ENCODE measurements around the gene STAMBP.
A peak's percentile ranks its signal among the peaks of the same experiment; 100 is the strongest.
"Not testable (repeated sequence)": the region's sequence is repeated elsewhere in the genome, so short reads cannot be mapped to it uniquely, and the experiment has no call there.

STAMBP gene

GRCh38 chr2:73852020-73852419 lies 23.3 kb downstream of the STAMBP start:
- no peaks in the 10 kb centered on the region for H3K9me3 Mint-ChIP-seq
- H3K27ac Mint-ChIP-seq = no peak overlapping the region
- ATAC-seq = no peak
- no peak overlapping the region for H3K4me3 Mint-ChIP-seq
- peaks cover 10% of the 10 kb centered on the region for H3K4me1 Mint-ChIP-seq
- no peaks in the 10 kb centered on the region for H3K27me3 Mint-ChIP-seq
- peaks cover 18% of the 10 kb centered on the region for H3K36me3 Mint-ChIP-seq

GRCh38 chr2:73855526-73855925 lies 26.8 kb downstream of the STAMBP start:
- peaks cover 9% of the 10 kb centered on the region for H3K36me3 Mint-ChIP-seq
- H3K4me3 Mint-ChIP-seq = no peak overlapping the region
- H3K9me3 Mint-ChIP-seq = no peaks in the 10 kb centered on the region
- no peaks in the 10 kb centered on the region for H3K27me3 Mint-ChIP-seq
- peaks cover 10% of the 10 kb centered on the region for H3K4me1 Mint-ChIP-seq
- no peak overlapping the region for H3K27ac Mint-ChIP-seq
- no peak for ATAC-seq

GRCh38 chr2:73856214-73856613 lies 27.5 kb downstream of the STAMBP start:
- no peak overlapping the region for H3K27ac Mint-ChIP-seq
- H3K4me3 Mint-ChIP-seq = no peak overlapping the region
- H3K9me3 Mint-ChIP-seq = no peaks in the 10 kb centered on the region
- peaks cover 14% of the 10 kb centered on the region for H3K36me3 Mint-ChIP-seq
- no peak for ATAC-seq
- peaks cover 10% of the 10 kb centered on the region for H3K4me1 Mint-ChIP-seq
- no peaks in the 10 kb centered on the region for H3K27me3 Mint-ChIP-seq

GRCh38 chr2:73859721-73860586 lies 31.2 kb downstream of the STAMBP start:
- no peak overlapping the region for H3K27ac Mint-ChIP-seq
- peaks cover 39% of the 10 kb centered on the region for H3K36me3 Mint-ChIP-seq
- no peak for ATAC-seq
- H3K4me3 Mint-ChIP-seq = no peak overlapping the region
- no peaks in the 10 kb centered on the region for H3K9me3 Mint-ChIP-seq
- H3K4me1 Mint-ChIP-seq = peaks cover 10% of the 10 kb centered on the region
- no peaks in the 10 kb centered on the region for H3K27me3 Mint-ChIP-seq

- Mint-ChIP-seq H3K27ac (no peak overlapping the region), H3K4me3 (no peak overlapping the region), H3K4me1 (no peaks in the 10 kb centered on the region), H3K27me3 (no peaks in the 10 kb centered on the region), H3K36me3 (peaks cover 58% of the 10 kb centered on the region), H3K9me3 (no peaks in the 10 kb centered on the region)
- ATAC-seq = no peak
Measured at GRCh38 chr2:73862987-73863386, 34.2 kb downstream of the STAMBP start.

- Mint-ChIP-seq H3K9me3 (no peaks in the 10 kb centered on the region), H3K27ac (no peak overlapping the region), H3K27me3 (no peaks in the 10 kb centered on the region), H3K4me3 (no peak overlapping the region), H3K36me3 (peaks cover 46% of the 10 kb centered on the region), H3K4me1 (no peaks in the 10 kb centered on the region)
- ATAC-seq = no peak
Measured at GRCh38 chr2:73868204-73868978, 39.6 kb downstream of the STAMBP start.

- Mint-ChIP-seq H3K36me3 (peaks cover 33% of the 10 kb centered on the region), H3K4me3 (no peak overlapping the region)
Measured at GRCh38 chr2:73870084-73870483, 41.3 kb downstream of the STAMBP start.

GRCh38 chr2:73877071-73877802 lies 48.5 kb downstream of the STAMBP start:
- no peaks in the 10 kb centered on the region for H3K4me1 Mint-ChIP-seq
- H3K36me3 Mint-ChIP-seq = peaks cover 7% of the 10 kb centered on the region
- H3K27ac Mint-ChIP-seq = no peak overlapping the region
- H3K9me3 Mint-ChIP-seq = no peaks in the 10 kb centered on the region
- ATAC-seq = peak; percentile 27
- no peak overlapping the region for H3K4me3 Mint-ChIP-seq
- peaks cover 1% of the 10 kb centered on the region for H3K27me3 Mint-ChIP-seq

More at GRCh38 chr2:73870084-73870483, 41.3 kb downstream of the STAMBP start:
- Mint-ChIP-seq H3K27ac (no peak overlapping the region), H3K9me3 (no peaks in the 10 kb centered on the region), H3K4me1 (no peaks in the 10 kb centered on the region), H3K27me3 (no peaks in the 10 kb centered on the region)
- no peak for ATAC-seq

GRCh38 chr2:73877984-73878383 lies 49.2 kb downstream of the STAMBP start:
- not testable (repeated sequence) for H3K9me3 Mint-ChIP-seq, H3K27me3 Mint-ChIP-seq, H3K27ac Mint-ChIP-seq, H3K4me1 Mint-ChIP-seq, H3K4me3 Mint-ChIP-seq, ATAC-seq, H3K36me3 Mint-ChIP-seq

GRCh38 chr2:73885406-73885805 lies 56.6 kb downstream of the STAMBP start:
- peaks cover 30% of the 10 kb centered on the region for H3K27me3 Mint-ChIP-seq
- no peaks in the 10 kb centered on the region for H3K36me3 Mint-ChIP-seq
- no peak overlapping the region for H3K4me3 Mint-ChIP-seq
- H3K27ac Mint-ChIP-seq = no peak overlapping the region
- peaks cover 5% of the 10 kb centered on the region for H3K4me1 Mint-ChIP-seq
- no peak for ATAC-seq
- no peaks in the 10 kb centered on the region for H3K9me3 Mint-ChIP-seq

GRCh38 chr2:73886357-73886756 lies 57.6 kb downstream of the STAMBP start:
- Mint-ChIP-seq H3K9me3 (no peaks in the 10 kb centered on the region), H3K27me3 (peaks cover 30% of the 10 kb centered on the region), H3K4me1 (peaks cover 5% of the 10 kb centered on the region), H3K4me3 (no peak overlapping the region), H3K36me3 (no peaks in the 10 kb centered on the region), H3K27ac (no peak overlapping the region)
- ATAC-seq = peak; percentile 62

- ATAC-seq, H3K27ac Mint-ChIP-seq, H3K9me3 Mint-ChIP-seq, H3K4me3 Mint-ChIP-seq, H3K36me3 Mint-ChIP-seq, H3K4me1 Mint-ChIP-seq: not testable (repeated sequence)
- peaks cover 23% of the 10 kb centered on the region for H3K27me3 Mint-ChIP-seq
Measured at GRCh38 chr2:73887596-73888353, 59.0 kb downstream of the STAMBP start.

- Mint-ChIP-seq H3K4me3 (no peak overlapping the region), H3K27ac (no peak overlapping the region), H3K27me3 (peaks cover 17% of the 10 kb centered on the region), H3K36me3 (no peaks in the 10 kb centered on the region), H3K9me3 (no peaks in the 10 kb centered on the region), H3K4me1 (peaks cover 5% of the 10 kb centered on the region)
- ATAC-seq = no peak
Measured at GRCh38 chr2:73888388-73888787, 59.6 kb downstream of the STAMBP start.

- Mint-ChIP-seq H3K9me3 (no peaks in the 10 kb centered on the region), H3K4me1 (peaks cover 5% of the 10 kb centered on the region), H3K4me3 (no peak overlapping the region), H3K36me3 (no peaks in the 10 kb centered on the region), H3K27ac (no peak overlapping the region), H3K27me3 (peaks cover 13% of the 10 kb centered on the region)
- no peak for ATAC-seq
Measured at GRCh38 chr2:73889206-73889605, 60.4 kb downstream of the STAMBP start.

Data from stimulated activated memory B cell treated with anti-CD40 and anti-IgM and Interleukin-4, amounts not matched to agents 10 μg/mL and 1 μg/mL and 100 μg/mL, for 72 hours (primary cell).